SU-DHL-6 (cell line): ENCODE data around the gene STX8.

Experiments
- H2AFZ ChIP-seq: fragments of 200-600 bp; sonication (generic); 2 replicates; pipeline ENCODE4 v1.6.1; 2014; ENCODE audit warnings: low read depth, mild to moderate bottlenecking, moderate library complexity, mixed read lengths, antibody characterized with exemption, low read length; ENCODE audit not compliant: severe bottlenecking
- H3F3A ChIP-seq: fragments of 200-600 bp; shearing (Covaris generic); 2 replicates; pipeline ENCODE4 v1.6.0; 2016; ENCODE audit warnings: antibody characterized with exemption, mild to moderate bottlenecking; ENCODE audit not compliant: insufficient read depth
- H3K27ac ChIP-seq: fragments of 200-600 bp; sonication (generic); 2 replicates; pipeline ENCODE4 v1.5.1; 2016; ENCODE audit warnings: low read depth, mild to moderate bottlenecking, low read length, moderate library complexity, mixed read lengths
- H3K27me3 ChIP-seq: fragments of 200-600 bp; sonication (generic), shearing (Covaris generic); 2 replicates; pipeline ENCODE4 v1.6.0; 2014; ENCODE audit warnings: mild to moderate bottlenecking, low read length
- H3K36me3 ChIP-seq: fragments of 200-600 bp; sonication (generic); 2 replicates; pipeline ENCODE4 v1.6.1; 2014; ENCODE audit warnings: mild to moderate bottlenecking, low read length, mixed read lengths
- H3K4me2 ChIP-seq: fragments of 300-600, 200-600 bp; shearing (Covaris generic), sonication (generic); 2 replicates; pipeline ENCODE4 v1.6.0; 2014; ENCODE audit warnings: low read length, low read depth, mild to moderate bottlenecking; ENCODE audit not compliant: poor library complexity, severe bottlenecking
- H3K4me3 ChIP-seq: fragments of 200-600 bp; sonication (generic); 2 replicates; pipeline ENCODE4 v1.5.1; 2014; ENCODE audit warnings: antibody characterized with exemption, low read length, mild to moderate bottlenecking, mixed read lengths; ENCODE audit not compliant: insufficient read depth, poor library complexity, severe bottlenecking
- H3K79me2 ChIP-seq: fragments of 200-600 bp; sonication (generic); 2 replicates; pipeline ENCODE4 v1.6.1; 2014; ENCODE audit warnings: mild to moderate bottlenecking, low read length, moderate library complexity; ENCODE audit not compliant: insufficient read depth
- H3K9ac ChIP-seq: fragments of 200-600 bp; sonication (generic); 2 replicates; pipeline ENCODE4 v1.7.0; 2014; ENCODE audit warnings: mild to moderate bottlenecking, low read length
- H3K9me2 ChIP-seq: fragments of 200-600 bp; sonication (generic); replicated peaks from 2 replicates; pipeline ENCODE4 v1.6.1; 2014; ENCODE audit warnings: low read length; ENCODE audit not compliant: insufficient read depth
- H3K9me3 ChIP-seq: fragments of 200-600 bp; sonication (generic); 2 replicates; pipeline ENCODE4 v1.6.1; 2014; ENCODE audit warnings: low read length, mixed read lengths; ENCODE audit not compliant: insufficient read depth
- H4K20me1 ChIP-seq: fragments of 200-600 bp; sonication (generic); 2 replicates; pipeline ENCODE4 v1.6.1; 2014; ENCODE audit warnings: low read depth, mild to moderate bottlenecking, antibody characterized with exemption, low read length, moderate library complexity, mixed read lengths
- EZH2phosphoT487 ChIP-seq: fragments of 200-600 bp; sonication (generic), shearing (Covaris generic); conservative IDR thresholded peaks from 2 replicates; pipeline ENCODE4 v1.6.1; 2018; ENCODE audit warnings: mild to moderate bottlenecking, antibody characterized with exemption, low read length, moderate library complexity, mixed read lengths
- TF ChIP-seq, protein P1 (sequence below): fragments of 200-600 bp; sonication (generic); IDR thresholded peaks from one replicate; pipeline ENCODE4 v1.5.1; 2017; ENCODE audit warnings: antibody characterized with exemption, mild to moderate bottlenecking, low read length, moderate library complexity; ENCODE audit not compliant: insufficient read depth, poor library complexity, severe bottlenecking

STX8 gene

DNA sequence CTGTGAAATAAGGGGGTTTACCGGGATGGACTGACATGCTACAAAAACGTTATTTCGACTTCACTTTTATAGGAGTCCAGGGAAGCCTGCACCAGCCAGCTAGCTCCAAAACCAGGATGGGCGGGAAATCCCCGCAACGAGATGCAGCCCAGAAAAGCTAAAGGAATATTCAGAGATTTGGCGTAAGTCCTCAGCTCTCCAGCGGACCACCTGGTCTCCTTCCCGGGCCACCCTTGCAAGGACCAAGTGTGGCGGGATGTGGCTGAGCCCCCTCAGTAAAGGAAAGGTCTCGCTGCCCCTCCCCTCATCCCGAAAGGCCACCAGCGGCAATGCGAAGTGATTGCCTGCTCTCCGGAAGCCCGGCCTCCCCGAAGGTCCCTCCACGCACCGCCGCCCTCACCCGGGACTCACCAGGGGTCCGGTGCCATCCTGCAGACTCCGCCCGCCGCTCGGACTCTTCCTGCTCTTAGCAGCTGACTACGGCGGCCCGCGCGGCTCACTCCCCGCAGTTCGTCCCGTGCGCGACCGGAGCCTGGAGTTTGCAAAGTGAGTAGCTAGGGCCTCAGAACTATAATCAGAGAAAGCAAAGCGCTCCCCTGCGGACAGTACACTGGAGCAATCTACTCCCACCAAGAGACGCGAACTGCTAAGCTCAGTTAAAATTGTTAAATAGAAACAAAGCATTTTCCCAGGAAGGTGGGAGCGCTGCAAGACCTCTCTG lies at the start of gene STX8:
STX8 (minus strand) TSS at position 440 of the 721 bp plus-strand sequence; CDS start at position 428, 12 bp downstream.
- H3K9me2 ChIP-seq, result no peaks in the 10 kb centered on the region
- no peaks in the 10 kb centered on the region for H3K27me3 ChIP-seq
- peak within 1 kb of the TSS; percentile 86 for H3K9ac ChIP-seq
- H3K27ac ChIP-seq, result peak within 1 kb of the TSS; percentile 43
- H3K4me2 ChIP-seq, result peak within 1 kb of the TSS; percentile 94
- H3K9me3 ChIP-seq, result no peaks in the 10 kb centered on the region
- peak within 1 kb of the TSS; percentile 97 for H3K4me3 ChIP-seq
- H4K20me1 ChIP-seq, result no peaks in the 10 kb centered on the region
- no peaks in the 10 kb centered on the region; the same call in 1 of the 2 replicates for H3F3A ChIP-seq
- peaks cover 34% of the 10 kb centered on the region for H3K79me2 ChIP-seq
- peak within 1 kb of the TSS; percentile 87 for H2AFZ ChIP-seq
- TF ChIP-seq, protein P1, sequence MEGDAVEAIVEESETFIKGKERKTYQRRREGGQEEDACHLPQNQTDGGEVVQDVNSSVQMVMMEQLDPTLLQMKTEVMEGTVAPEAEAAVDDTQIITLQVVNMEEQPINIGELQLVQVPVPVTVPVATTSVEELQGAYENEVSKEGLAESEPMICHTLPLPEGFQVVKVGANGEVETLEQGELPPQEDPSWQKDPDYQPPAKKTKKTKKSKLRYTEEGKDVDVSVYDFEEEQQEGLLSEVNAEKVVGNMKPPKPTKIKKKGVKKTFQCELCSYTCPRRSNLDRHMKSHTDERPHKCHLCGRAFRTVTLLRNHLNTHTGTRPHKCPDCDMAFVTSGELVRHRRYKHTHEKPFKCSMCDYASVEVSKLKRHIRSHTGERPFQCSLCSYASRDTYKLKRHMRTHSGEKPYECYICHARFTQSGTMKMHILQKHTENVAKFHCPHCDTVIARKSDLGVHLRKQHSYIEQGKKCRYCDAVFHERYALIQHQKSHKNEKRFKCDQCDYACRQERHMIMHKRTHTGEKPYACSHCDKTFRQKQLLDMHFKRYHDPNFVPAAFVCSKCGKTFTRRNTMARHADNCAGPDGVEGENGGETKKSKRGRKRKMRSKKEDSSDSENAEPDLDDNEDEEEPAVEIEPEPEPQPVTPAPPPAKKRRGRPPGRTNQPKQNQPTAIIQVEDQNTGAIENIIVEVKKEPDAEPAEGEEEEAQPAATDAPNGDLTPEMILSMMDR, result no peak
- TF ChIP-seq EZH2phosphoT487, result no peak
- H3K36me3 ChIP-seq, result no peaks in the 10 kb centered on the region

- TF ChIP-seq, protein P1, result no peak
- TF ChIP-seq EZH2phosphoT487, result no peak
- Histone ChIP-seq H3K79me2 (no peaks in the 10 kb centered on the region), H3K36me3 (no peaks in the 10 kb centered on the region), H3K27ac (no peak overlapping the region), H3K9me2 (no peaks in the 10 kb centered on the region), H2AFZ (no peak overlapping the region), H3K9ac (no peak overlapping the region), H3F3A (no peaks in the 10 kb centered on the region), H3K4me3 (no peak overlapping the region), H3K4me2 (no peak overlapping the region), H3K27me3 (no peaks in the 10 kb centered on the region), H4K20me1 (no peaks in the 10 kb centered on the region), H3K9me3 (peaks cover 3% of the 10 kb centered on the region; the same call in 1 of the 2 replicates)
Measured at GRCh38 chr17:9622961-9623360, 47.3 kb upstream of the STX8 start.

DNA sequence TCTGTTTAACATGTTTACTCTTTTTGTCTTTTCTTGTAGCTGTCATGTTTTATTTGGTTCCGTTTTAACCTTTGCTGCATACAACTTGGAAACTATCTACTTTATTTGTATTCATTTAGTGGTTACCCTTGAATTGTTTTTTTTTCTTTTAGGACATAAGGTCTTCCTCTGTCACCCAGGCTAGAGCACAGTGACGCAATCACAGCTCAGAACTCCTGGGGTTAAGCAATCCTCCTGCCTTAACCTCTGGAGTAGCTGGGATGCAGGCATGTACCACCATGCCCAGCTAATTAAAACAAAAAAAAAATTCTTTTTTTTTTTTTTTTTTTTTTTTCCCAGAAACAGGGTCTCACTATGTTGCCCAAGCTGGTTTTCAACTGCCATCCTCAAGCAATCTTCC lies 39.9 kb upstream of the STX8 start:
- Histone ChIP-seq H3K27ac (no peak overlapping the region), H4K20me1 (no peaks in the 10 kb centered on the region), H3K4me2 (no peak overlapping the region), H3K9me2 (no peaks in the 10 kb centered on the region), H3K79me2 (no peaks in the 10 kb centered on the region), H3F3A (no peaks in the 10 kb centered on the region), H3K9ac (no peak overlapping the region), H3K4me3 (no peak overlapping the region), H3K36me3 (no peaks in the 10 kb centered on the region), H2AFZ (no peak overlapping the region), H3K9me3 (no peaks in the 10 kb centered on the region), H3K27me3 (no peaks in the 10 kb centered on the region)
- TF ChIP-seq, protein P1, result no peak
- no peak for TF ChIP-seq EZH2phosphoT487
